GM12873 (cell line): ENCODE data around the gene RGS14.

Experiments used
- CTCF ChIP-seq: IDR thresholded peaks from 2 replicates; pipeline ENCODE4 v1.5.1; 2012; ENCODE audit warnings: low read depth, mild to moderate bottlenecking, moderate library complexity, low read length, control low read depth; ENCODE audit not compliant: insufficient read depth; ENCODE audit errors: missing control alignments

Gene RGS14

GRCh38 chr5:177311723-177312648 is 45.7 kb upstream of the RGS14 start, which contains the start of gene MXD3:
Gene MXD3, minus strand, starts transcription at chr5:177311898. Its CDS starts 68 bp downstream, at chr5:177311830.
- TF ChIP-seq CTCF: no peak

DNA sequence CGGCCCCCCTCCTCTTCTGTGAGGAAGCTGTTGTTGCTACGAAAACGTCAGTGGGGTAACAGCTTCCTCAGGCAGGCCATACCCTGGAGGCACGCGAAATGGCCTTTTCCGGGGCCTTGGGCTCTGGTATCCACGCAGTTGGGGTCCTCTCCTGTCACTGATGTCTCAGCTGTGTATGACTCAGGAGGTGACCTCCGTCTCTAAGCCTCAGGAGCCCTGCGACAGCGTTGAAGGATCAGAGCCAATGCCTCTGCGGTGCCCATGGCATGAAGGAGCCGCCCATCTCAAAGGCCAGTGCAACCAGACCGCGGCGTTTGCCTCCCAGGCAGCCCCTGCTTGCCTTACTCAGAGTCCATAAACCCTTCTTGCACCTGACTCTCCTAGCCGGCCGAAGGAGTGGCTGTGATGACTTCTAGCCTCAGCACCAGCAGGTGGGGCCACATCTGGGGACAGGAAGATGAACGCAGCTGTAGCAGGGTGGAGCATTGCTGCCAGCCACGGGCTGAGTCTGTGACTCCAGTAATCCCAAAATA is 45.0 kb upstream of the RGS14 start:
- TF ChIP-seq CTCF: peak; percentile 33

- no peak for TF ChIP-seq CTCF
Observed at GRCh38 chr5:177313561-177314259, 44.0 kb upstream of the RGS14 start.

DNA sequence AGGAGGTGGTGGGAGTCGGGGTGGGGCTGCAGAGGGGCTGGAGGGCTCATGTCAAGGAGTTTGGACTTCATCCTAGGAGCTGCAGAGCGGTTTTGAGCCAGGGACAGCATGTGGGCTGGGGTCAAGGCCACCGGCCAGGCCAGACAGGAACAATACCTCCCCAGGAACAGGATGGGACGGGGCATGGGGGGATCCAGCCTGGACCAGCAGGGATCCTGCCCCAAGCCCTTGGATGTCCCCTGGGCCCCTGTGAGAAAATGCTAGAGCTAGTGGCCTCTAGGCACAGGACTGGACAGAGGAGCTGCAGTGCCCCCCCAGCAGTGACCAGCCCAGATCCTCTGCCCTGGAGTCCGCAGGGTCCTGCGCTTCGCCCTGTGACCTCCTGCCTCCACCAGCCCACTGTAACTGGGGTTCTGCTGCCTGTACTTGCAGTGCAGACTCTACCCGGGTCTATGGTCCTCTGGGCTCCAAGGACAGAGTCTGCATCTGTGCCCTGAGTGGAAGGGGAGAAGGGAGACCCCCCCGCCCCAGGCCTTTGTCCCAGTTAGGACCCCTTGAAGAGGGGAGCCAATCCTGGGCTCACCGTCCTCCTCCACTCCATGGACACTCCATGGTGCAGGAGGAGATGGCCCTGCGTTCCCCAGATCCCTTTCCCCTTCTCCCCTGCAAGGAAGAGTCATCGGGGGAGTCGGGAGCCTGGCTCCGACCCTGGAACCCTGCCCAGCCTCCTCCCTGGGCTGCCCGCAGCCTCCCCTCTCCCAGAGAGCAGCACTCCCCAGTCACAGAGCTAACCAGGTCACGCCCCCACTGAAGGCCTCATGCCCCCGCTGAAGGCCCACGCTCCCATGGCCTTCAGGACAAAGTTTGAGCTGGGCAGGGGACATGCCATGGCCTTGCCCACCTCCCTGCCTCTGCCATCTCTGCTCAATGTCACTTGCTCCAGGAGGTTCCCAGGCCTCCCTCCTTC is 43.1 kb upstream of the RGS14 start:
- TF ChIP-seq CTCF: no peak

GRCh38 chr5:177315411-177315810 is 42.3 kb upstream of the RGS14 start:
- TF ChIP-seq CTCF: no peak

DNA sequence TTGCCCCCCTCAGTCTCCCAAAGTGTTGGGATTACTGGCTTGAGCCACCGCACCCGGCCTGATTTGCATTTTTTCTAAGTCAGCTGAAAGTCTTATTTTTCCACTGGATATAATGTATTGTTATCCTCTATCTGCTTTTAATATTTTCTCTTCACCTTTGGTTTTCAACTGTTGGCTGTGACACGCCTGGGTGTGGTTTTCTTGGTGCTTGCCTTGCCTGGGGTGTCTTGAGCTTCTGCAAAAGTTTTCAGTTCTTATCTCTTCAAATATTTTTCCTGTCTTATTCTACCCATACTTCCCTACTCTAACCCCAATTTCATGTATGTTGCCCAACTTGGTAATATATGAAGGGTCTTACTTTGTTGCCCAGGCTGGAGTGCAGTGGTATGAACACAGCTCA is 41.7 kb upstream of the RGS14 start:
- TF ChIP-seq CTCF: no peak
